OCI-LY3 (cell line): ENCODE measurements around the gene THRAP3.

Experiments used
- EZH2phosphoT487 ChIP-seq: fragments of 200-600 bp; shearing (Covaris generic); IDR thresholded peaks from 2 replicates; pipeline ENCODE4 v1.6.1; 2018; ENCODE audit warnings: antibody characterized with exemption, mixed run types, low read depth
- TF ChIP-seq, protein P1 (sequence below): fragments of 200-600, 300-600 bp; sonication (generic); IDR thresholded peaks from 2 replicates; pipeline ENCODE4 v1.5.1; 2014; ENCODE audit warnings: antibody characterized with exemption, low read length, low read depth

GRCh38 chr1:36349241-36349671 lies 125.0 kb downstream of the THRAP3 start:
- TF ChIP-seq, protein P1, sequence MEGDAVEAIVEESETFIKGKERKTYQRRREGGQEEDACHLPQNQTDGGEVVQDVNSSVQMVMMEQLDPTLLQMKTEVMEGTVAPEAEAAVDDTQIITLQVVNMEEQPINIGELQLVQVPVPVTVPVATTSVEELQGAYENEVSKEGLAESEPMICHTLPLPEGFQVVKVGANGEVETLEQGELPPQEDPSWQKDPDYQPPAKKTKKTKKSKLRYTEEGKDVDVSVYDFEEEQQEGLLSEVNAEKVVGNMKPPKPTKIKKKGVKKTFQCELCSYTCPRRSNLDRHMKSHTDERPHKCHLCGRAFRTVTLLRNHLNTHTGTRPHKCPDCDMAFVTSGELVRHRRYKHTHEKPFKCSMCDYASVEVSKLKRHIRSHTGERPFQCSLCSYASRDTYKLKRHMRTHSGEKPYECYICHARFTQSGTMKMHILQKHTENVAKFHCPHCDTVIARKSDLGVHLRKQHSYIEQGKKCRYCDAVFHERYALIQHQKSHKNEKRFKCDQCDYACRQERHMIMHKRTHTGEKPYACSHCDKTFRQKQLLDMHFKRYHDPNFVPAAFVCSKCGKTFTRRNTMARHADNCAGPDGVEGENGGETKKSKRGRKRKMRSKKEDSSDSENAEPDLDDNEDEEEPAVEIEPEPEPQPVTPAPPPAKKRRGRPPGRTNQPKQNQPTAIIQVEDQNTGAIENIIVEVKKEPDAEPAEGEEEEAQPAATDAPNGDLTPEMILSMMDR, result no peak
- TF ChIP-seq EZH2phosphoT487, result no peak
